ENCODE measurements around the gene ECPAS.
"Not testable (repeated sequence)": the region's sequence is repeated elsewhere in the genome, so short reads cannot be mapped to it uniquely, and the experiment has no call there.

The ECPAS gene

GRCh38 chr9:111413996-111414395 is 70.2 kb downstream of the ECPAS start:
- DNase-seq = no peak

GRCh38 chr9:111412280-111412679 is 71.9 kb downstream of the ECPAS start:
- DNase-seq = peak in 35 of 58 donors; percentile 1 to 78 (median 46)

GRCh38 chr9:111411266-111411665 is 72.9 kb downstream of the ECPAS start:
- peak in 1 of 58 donors; percentile 5 for DNase-seq

GRCh38 chr9:111407813-111408212 is 76.4 kb downstream of the ECPAS start:
- no peak for DNase-seq

- DNase-seq = no peak
Observed at GRCh38 chr9:111405701-111406100, 78.5 kb downstream of the ECPAS start.

- DNase-seq = not testable (repeated sequence)
Observed at GRCh38 chr9:111401486-111401885, 82.7 kb downstream of the ECPAS start.

- DNase-seq = no peak
Observed at GRCh38 chr9:111400564-111400898, 83.7 kb downstream of the ECPAS start.

GRCh38 chr9:111399772-111400563 is 84.2 kb downstream of the ECPAS start:
- no peak for DNase-seq

GRCh38 chr9:111399211-111399739 is 84.9 kb downstream of the ECPAS start:
- DNase-seq = no peak

- DNase-seq = no peak
Observed at GRCh38 chr9:111393971-111394370, 90.2 kb downstream of the ECPAS start.

- DNase-seq = no peak
Observed at GRCh38 chr9:111389406-111389805, 94.8 kb downstream of the ECPAS start.

GRCh38 chr9:111386386-111386785 is 97.8 kb downstream of the ECPAS start:
- no peak for DNase-seq

- no peak for DNase-seq
Observed at GRCh38 chr9:111381006-111381405, 103.2 kb downstream of the ECPAS start.

- DNase-seq = no peak
Observed at GRCh38 chr9:111375817-111376564, 108.2 kb downstream of the ECPAS start.

- no peak for DNase-seq
Observed at GRCh38 chr9:111375062-111375461, 109.1 kb downstream of the ECPAS start.

GRCh38 chr9:111372297-111372696 is 111.9 kb downstream of the ECPAS start:
- DNase-seq = no peak

GRCh38 chr9:111366978-111367377 is 117.2 kb downstream of the ECPAS start:
- DNase-seq = no peak

GRCh38 chr9:111362526-111362925 is 121.7 kb downstream of the ECPAS start:
- no peak for DNase-seq

GRCh38 chr9:111360881-111361280 is 123.3 kb downstream of the ECPAS start:
- no peak for DNase-seq

- DNase-seq = peak in 3 of 58 donors; percentile 1 to 3 (median 3)
Observed at GRCh38 chr9:111356481-111357244, 127.5 kb downstream of the ECPAS start.

GRCh38 chr9:111352545-111352944 is 131.6 kb downstream of the ECPAS start:
- DNase-seq = no peak

GRCh38 chr9:111350556-111350955 is 133.6 kb downstream of the ECPAS start:
- no peak for DNase-seq
